GM20431 (cell line): Measurements from ENCODE around the gene UPF3A.
"Not testable (repeated sequence)": the region's sequence is repeated elsewhere in the genome, so short reads cannot be mapped to it uniquely, and the experiment has no call there.

Experiments
- in situ Hi-C: fragments of 300-500 bp; cut with MseI, MboI; formaldehyde crosslinking; loops from one replicate; pipeline ENCODE4 v1.15.0; 2020; ENCODE audit warnings: low sequenced_read_pairs; ENCODE audit not compliant: unreplicated experiment

Gene UPF3A, protein sequence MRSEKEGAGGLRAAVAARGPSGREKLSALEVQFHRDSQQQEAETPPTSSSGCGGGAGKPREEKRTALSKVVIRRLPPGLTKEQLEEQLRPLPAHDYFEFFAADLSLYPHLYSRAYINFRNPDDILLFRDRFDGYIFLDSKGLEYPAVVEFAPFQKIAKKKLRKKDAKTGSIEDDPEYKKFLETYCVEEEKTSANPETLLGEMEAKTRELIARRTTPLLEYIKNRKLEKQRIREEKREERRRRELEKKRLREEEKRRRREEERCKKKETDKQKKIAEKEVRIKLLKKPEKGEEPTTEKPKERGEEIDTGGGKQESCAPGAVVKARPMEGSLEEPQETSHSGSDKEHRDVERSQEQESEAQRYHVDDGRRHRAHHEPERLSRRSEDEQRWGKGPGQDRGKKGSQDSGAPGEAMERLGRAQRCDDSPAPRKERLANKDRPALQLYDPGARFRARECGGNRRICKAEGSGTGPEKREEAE

DNA sequence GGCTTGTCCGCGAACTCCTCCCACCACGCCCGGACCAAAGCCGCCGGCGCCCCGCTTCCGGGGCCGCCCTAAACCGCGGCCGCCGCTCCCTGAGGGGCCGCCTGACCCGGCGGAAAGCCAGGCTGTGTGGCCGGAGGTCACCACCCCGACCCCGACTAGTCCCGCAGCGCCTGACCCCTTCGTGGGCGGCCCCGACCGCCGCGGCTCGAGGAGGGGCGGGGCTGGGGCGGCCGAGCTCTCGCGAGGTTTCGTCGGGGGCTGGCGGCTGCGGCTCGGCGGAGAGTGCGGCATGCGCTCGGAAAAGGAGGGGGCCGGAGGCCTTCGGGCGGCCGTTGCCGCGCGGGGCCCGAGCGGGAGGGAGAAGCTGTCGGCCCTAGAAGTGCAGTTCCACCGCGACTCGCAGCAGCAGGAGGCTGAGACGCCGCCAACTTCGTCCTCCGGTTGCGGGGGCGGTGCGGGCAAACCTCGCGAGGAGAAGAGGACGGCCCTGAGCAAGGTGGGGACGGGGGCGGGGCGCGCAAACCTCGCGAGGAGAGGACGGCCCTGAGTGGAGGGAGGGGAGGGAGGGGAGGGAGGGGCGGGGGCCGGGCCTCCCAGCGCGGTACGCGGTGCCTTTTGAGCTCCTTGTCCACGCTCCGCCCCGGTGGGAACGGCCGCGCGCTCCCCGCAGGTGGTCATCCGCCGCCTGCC is at the start of gene UPF3A:
UPF3A (plus strand) TSS at position 251 of the 690 bp plus-strand sequence; CDS start at position 290, 39 bp downstream.
- in situ Hi-C loops, result no loop called here

DNA sequence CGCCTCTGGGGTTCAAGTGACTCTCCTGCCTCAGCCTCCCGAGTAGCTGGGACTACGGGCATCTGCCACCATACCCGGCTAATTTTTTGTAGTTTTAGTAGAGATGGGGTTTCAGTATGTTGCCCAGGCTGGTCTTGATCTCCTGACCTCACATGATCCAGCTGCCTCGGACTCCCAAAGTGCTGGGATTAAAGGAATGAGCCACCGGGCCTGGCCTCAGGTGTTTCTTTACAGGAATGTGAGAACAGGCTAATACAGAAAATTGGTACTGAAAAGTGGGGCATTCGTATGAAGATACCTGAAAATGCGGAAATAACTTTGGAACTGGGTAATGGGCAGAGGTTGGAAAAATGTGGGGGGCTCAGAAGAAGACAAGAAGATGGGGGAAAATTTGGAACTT is 49.5 kb upstream of the UPF3A start:
- in situ Hi-C loops, result no loop called here

DNA sequence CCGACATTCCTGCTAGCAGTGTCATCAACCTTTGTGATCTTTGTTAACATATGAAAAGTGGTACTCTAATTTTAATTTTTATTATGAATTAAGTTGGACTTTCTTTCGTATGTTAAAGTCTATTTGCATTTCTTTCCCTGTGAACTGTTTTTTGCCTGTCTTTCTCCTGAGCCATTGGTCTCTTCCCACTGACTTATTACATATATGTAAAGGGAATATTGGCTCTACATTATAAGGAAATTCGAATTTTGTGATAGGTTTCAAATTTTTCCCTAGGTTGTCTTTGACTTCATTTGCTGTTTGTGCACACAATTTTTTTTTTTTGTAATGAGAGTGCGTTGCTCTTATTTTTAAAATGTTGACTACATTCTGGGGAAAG is 47.1 kb upstream of the UPF3A start:
- in situ Hi-C loops, result no loop called here

DNA sequence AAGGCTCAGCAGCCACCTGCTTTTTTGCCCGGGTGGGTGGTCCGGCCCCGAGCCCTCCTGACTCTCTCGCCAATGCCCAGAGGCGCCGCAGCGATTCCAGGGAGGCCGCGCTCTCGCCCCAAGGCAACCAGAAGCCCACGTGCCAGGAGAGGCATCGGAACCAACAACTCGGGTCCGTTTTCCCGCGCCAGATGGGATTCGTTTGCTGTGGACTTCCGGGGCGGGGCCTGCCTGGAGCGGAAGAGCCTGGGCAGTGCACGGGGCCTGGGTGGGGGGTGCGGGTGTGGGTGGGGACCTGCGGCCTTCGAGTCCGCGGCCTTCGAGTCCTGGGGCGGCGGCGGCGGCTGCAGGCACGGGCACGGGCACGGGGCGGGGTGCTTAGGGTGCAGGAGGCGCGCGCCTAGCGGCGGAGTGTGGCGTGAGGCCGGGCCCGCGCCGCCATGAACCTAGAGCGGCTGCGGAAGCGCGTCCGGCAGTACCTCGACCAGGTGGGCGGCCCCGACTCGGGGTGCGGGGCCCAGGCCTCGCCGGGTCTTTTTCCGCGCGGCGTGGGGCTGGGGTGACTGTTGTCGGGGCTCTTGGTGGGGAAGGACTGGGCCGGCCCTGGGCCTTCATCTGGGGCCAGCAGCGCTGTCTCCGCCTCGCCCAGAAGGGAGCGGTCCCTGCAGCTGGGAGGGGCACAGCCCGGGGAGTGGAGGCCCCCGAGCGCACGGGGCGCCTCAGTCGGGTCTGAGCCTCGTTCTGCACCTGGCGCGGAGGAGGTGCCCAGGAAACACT is 46.6 kb upstream of the UPF3A start, which contains the start of gene CDC16:
CDC16 (plus strand) TSS at position 253 of the 777 bp plus-strand sequence; CDS start at position 441, 188 bp downstream.
- in situ Hi-C loops, result no loop called here

DNA sequence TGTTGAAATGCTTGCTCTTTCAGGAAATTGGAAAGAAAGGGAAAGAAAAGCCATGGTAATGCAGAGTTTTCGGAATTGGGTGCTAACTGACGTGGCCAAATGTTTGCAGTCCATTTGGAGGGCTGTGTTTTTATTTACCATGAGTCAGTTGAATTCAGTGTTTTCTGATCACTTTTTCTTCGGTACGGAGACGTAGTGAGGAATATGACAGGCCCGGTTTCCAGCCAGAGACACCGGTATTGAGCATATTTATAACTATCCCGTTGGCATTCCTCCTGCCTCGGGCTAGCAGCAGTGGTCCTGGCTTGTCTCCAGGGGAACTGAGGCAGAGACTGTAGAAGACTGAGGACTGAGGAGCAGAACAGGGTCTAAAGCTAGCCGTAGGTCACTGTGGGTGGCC is 45.7 kb upstream of the UPF3A start:
- in situ Hi-C loops, result no loop called here

- in situ Hi-C loops, result no loop called here
These were observed 45.2 kb upstream of the UPF3A start for GRCh38 chr13:114236227-114236626.

DNA sequence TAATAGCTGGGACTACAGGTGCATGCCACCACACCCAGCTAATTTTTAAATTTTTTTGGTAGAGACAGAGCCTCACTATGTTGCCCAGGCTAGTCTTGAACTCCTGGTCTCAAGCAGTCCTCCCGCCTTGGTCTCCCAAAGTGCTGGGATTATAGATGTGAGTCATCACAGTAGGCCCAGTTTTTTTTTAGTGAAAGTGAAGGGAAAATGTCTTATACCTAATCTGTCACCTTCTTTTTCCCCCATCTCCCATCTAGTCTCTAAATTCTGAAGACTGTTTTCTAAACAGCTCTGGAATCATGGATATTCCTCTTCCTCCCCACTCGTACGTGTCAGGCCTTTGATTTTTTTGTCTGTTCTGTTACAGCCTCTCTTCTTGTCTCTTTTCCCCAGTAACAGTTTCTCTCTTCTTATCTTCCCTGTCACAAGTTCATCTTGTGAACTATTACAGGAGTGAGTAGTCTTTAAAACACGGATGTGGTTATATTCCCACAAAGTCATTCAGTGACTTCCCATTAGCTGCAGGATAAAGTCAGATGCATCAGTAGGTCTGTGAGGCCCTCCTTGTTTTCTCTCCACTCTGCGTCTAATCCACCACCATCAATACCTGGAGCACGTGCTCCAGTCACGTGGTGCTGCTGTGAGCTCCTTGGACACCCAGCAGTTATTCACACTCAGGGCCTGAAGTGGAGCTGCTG is 43.8 kb upstream of the UPF3A start:
- in situ Hi-C loops, result no loop called here

- in situ Hi-C loops, result no loop called here
These were observed 39.5 kb upstream of the UPF3A start for GRCh38 chr13:114241918-114242317.

- in situ Hi-C loops, result no loop called here
These were observed 37.4 kb upstream of the UPF3A start for GRCh38 chr13:114243971-114244370.

DNA sequence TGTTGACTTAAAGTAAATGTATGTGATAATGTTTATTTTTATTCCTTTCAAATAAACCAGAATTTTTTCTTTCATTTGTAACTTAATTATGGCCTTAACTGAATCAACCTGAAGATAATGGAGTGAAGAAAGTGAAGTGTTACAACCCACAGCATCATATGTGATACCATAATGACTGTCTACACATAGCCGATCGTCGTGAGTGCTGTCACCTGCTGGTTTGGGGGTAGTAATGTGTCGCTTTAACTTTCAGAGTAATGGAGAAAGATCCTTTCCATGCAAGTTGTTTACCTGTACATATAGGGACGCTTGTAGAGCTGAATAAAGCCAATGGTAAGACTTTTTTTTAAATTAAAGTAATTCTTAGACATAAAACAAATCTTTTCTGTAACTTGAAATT is 36.8 kb upstream of the UPF3A start:
- in situ Hi-C loops, result no loop called here

GRCh38 chr13:114248011-114248410 is 33.4 kb upstream of the UPF3A start:
- in situ Hi-C loops, result no loop called here

GRCh38 chr13:114249077-114249476 is 32.3 kb upstream of the UPF3A start:
- in situ Hi-C loops, result no loop called here

GRCh38 chr13:114251639-114252440 is 29.6 kb upstream of the UPF3A start:
- in situ Hi-C loops, result not testable (repeated sequence)

DNA sequence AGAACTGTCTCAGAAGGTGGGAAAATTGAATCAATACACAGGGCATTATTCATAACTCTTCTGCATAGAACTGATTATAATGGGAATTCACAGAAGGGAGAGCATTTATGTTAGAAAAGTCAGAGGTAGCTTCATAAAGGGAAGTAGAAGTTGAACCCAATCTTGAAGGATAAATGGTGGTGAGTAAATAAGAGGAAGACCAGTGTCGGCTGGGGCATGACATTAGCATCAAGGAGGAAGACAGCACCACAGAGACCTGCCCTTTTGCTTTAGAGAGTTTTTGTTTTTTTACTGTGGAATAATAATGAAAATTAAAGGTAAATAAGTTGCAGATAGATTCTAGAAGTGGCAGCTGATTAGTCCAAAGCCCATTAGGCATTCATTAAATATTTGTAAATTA is 24.9 kb upstream of the UPF3A start:
- in situ Hi-C loops, result no loop called here

GRCh38 chr13:114257014-114257413 is 24.4 kb upstream of the UPF3A start:
- in situ Hi-C loops, result no loop called here

GRCh38 chr13:114258589-114258988 is 22.8 kb upstream of the UPF3A start:
- in situ Hi-C loops, result no loop called here

DNA sequence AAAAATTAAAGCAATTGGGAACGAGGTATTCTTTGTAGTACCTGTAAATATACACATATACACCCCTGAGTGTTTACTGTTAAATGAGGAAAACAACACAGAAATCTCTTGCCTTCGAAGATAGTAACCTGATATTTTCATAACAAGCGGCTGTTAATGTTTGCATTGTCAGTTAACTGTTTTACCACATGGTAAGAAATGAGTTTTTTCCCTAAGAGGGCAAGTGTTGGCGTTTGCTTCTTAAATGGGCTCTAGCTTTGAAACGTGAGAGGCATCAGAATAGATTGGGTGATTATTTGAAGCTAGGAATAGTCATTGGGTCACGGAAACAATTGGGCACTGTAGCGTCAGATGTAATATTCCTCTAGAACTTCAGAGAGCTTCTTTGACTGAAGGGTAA is 22.0 kb upstream of the UPF3A start:
- in situ Hi-C loops, result no loop called here

DNA sequence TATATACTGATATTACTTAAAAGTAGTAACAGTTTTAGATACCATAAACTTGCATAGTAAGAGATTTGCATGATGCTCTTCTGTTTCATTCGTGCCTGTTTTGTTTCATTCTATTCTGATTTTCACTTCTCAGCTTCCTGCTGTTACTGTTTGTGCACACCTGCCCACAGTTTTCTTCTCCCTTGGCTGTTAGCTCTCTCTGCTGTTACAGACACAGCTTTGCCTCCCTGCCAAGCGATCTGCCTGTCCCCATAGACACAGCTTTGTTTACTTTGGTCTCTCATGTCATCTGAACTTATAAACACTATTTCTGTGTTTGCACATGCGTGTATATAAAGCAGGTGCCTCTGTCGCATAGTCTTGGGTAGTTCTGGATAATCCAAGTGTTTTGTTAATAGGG is 21.4 kb upstream of the UPF3A start:
- in situ Hi-C loops, result no loop called here

DNA sequence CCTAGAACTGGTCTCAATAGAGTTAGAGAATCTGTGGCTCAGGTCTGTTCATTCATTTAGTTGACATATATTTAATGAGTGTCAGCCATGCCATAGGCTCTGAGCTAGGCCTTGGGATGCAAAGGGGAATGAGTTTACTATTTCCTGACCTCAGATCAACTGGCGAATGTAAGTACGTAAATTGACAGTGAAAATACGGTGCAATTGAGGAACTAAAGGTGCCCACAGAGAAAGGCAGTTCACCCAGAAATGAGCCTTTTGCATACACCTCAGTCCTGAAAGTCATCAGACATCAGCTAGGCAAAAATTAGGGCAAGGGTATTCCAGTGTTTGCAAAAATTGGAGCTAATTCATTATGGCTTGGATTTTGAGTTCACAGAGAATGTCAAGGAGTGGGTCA is 20.6 kb upstream of the UPF3A start:
- in situ Hi-C loops, result no loop called here
